ENCODE data around the gene MKNK2.

Gene MKNK2

DNA sequence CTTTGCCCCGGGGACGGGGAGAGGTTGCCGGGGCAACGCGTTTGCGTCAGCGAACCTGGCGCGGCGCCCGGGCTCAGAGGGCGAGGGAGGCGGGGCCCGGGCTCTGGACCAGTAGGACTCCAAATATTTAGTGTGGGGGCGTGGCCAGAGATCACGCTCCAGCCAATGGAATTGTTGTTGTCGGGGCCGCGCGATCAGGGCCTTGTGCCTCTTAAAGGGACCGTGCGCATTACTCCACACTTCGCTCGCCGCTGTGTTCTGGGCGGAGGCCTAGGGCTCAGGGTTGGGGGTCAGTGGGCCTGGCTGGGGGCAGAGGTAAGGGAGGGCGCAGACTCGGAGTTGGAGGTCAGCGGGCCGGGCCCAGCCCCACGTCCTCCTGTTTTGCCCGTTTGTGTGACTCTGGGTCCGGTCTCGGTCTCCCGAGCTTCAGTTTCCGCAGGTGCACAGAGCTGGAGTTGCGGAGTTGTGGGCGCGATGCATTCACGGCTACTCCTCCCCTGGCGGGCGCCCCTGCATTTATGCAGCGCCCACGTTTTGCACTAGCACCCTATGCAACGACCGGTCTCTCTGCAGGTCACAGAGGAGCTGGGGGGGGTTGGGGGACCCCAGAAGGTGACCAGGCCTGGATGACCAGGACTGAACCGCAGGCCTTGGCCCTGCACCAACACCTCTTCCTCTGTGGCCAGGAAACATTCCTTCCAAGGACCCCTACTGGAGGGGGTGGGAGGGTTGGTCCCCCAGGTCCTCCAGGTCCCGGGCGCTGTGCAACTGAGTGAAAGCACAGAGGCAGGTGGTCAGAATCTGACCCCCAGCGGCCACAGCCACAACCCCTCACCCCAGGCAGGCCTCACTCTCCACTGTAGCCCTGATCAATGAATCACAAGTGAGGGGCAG is 10.7 kb upstream of the MKNK2 start:
- TF ChIP-seq TAF1 (IDR thresholded peaks at IDR 0.05; ENCODE audit: low read depth) (peak; percentile 44; the same call in 1 of the 2 replicates), CEBPB (IDR thresholded peaks at IDR 0.05) (no peak), TEAD4 (IDR thresholded peaks at IDR 0.05) (no peak), CREB1 (IDR thresholded peaks at IDR 0.05; ENCODE audit: low read depth) (peak; percentile 62; the same call in 1 of the 2 replicates), EGR1 (IDR thresholded peaks at IDR 0.05) (0 out of 2 replicates have a peak, but pooled peaks have one; percentile 30), TCF12 (IDR thresholded peaks at IDR 0.05; ENCODE audit: low read depth) (peak; percentile 33; the same call in 1 of the 2 replicates), ZBTB7A (IDR thresholded peaks at IDR 0.05; ENCODE audit: low read depth) (peak; percentile 21), YY1 (IDR thresholded peaks at IDR 0.05; ENCODE audit: low read depth) (no peak), EP300 (IDR thresholded peaks at IDR 0.05; ENCODE audit: borderline replicate concordance) (0 out of 2 replicates have a peak, but pooled peaks have one; percentile 27), RAD21 (IDR thresholded peaks at IDR 0.05; ENCODE audit: low read depth) (no peak), NFIC (IDR thresholded peaks at IDR 0.05) (peak; percentile 85), FOXM1 (IDR thresholded peaks at IDR 0.05; ENCODE audit: borderline replicate concordance, low read depth) (peak; percentile 21; the same call in 1 of the 2 replicates)
- TF ChIP-seq, protein P1, sequence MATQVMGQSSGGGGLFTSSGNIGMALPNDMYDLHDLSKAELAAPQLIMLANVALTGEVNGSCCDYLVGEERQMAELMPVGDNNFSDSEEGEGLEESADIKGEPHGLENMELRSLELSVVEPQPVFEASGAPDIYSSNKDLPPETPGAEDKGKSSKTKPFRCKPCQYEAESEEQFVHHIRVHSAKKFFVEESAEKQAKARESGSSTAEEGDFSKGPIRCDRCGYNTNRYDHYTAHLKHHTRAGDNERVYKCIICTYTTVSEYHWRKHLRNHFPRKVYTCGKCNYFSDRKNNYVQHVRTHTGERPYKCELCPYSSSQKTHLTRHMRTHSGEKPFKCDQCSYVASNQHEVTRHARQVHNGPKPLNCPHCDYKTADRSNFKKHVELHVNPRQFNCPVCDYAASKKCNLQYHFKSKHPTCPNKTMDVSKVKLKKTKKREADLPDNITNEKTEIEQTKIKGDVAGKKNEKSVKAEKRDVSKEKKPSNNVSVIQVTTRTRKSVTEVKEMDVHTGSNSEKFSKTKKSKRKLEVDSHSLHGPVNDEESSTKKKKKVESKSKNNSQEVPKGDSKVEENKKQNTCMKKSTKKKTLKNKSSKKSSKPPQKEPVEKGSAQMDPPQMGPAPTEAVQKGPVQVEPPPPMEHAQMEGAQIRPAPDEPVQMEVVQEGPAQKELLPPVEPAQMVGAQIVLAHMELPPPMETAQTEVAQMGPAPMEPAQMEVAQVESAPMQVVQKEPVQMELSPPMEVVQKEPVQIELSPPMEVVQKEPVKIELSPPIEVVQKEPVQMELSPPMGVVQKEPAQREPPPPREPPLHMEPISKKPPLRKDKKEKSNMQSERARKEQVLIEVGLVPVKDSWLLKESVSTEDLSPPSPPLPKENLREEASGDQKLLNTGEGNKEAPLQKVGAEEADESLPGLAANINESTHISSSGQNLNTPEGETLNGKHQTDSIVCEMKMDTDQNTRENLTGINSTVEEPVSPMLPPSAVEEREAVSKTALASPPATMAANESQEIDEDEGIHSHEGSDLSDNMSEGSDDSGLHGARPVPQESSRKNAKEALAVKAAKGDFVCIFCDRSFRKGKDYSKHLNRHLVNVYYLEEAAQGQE (IDR thresholded peaks at IDR 0.05; ENCODE audit: low read depth): no peak
- TF ChIP-seq, protein P2, sequence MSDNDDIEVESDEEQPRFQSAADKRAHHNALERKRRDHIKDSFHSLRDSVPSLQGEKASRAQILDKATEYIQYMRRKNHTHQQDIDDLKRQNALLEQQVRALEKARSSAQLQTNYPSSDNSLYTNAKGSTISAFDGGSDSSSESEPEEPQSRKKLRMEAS (IDR thresholded peaks at IDR 0.05): peak; percentile 87
- TF ChIP-seq, protein P3, sequence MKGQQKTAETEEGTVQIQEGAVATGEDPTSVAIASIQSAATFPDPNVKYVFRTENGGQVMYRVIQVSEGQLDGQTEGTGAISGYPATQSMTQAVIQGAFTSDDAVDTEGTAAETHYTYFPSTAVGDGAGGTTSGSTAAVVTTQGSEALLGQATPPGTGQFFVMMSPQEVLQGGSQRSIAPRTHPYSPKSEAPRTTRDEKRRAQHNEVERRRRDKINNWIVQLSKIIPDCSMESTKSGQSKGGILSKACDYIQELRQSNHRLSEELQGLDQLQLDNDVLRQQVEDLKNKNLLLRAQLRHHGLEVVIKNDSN (IDR thresholded peaks at IDR 0.05): no peak; the same call in 1 of the 2 replicates

DNA sequence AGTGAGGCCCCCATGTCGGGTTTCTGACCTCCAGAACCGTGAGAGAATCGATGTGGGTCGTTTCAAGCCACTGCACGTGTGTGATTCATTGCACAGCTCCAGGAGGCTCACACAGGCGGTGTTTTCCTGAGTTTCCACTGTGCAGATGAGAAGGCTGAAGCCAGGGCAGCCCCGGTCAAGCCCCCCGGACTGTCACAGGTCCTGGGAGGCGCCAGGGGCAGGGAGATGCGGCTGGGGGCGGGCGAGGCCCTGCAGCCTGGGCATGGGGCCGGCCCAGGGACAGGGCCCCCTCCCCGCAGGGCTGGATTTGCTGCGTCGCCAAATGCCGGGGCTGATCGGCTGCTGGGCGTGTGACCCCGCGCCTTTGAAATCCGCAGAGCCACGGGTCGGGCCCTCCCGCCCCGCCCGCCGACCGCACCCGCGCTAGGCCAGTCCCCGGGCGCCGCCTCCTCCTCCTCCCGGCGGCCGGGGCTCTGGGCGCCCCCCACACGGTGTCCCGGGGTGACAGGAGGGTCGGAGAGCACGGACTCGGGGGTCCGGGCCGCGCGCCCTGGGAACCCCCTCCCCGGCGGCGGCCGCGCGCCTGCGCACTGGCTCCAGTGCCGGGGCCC is 9.9 kb upstream of the MKNK2 start:
- TF ChIP-seq EGR1 (IDR thresholded peaks at IDR 0.05): 0 out of 2 replicates have a peak, but pooled peaks have one; percentile 4
- TF ChIP-seq TCF12 (IDR thresholded peaks at IDR 0.05; ENCODE audit: low read depth): no peak
- peak; percentile 20 for TF ChIP-seq TAF1 (IDR thresholded peaks at IDR 0.05; ENCODE audit: low read depth)
- TF ChIP-seq FOXM1 (IDR thresholded peaks at IDR 0.05; ENCODE audit: borderline replicate concordance, low read depth): no peak
- TF ChIP-seq ZBTB7A (IDR thresholded peaks at IDR 0.05; ENCODE audit: low read depth): no peak; the same call in none of the 2 replicates
- TF ChIP-seq, protein P1 (IDR thresholded peaks at IDR 0.05; ENCODE audit: low read depth): no peak
- peak; percentile 53 for TF ChIP-seq EP300 (IDR thresholded peaks at IDR 0.05; ENCODE audit: borderline replicate concordance)
- TF ChIP-seq, protein P2 (IDR thresholded peaks at IDR 0.05): peak; percentile 35
- TF ChIP-seq CREB1 (IDR thresholded peaks at IDR 0.05; ENCODE audit: low read depth): no peak
- no peak for TF ChIP-seq NFIC (IDR thresholded peaks at IDR 0.05)
- no peak for TF ChIP-seq RAD21 (IDR thresholded peaks at IDR 0.05; ENCODE audit: low read depth)
- no peak for TF ChIP-seq CEBPB (IDR thresholded peaks at IDR 0.05)
- TF ChIP-seq, protein P3 (IDR thresholded peaks at IDR 0.05): no peak
- TF ChIP-seq YY1 (IDR thresholded peaks at IDR 0.05; ENCODE audit: low read depth): no peak
- TF ChIP-seq TEAD4 (IDR thresholded peaks at IDR 0.05): no peak

DNA sequence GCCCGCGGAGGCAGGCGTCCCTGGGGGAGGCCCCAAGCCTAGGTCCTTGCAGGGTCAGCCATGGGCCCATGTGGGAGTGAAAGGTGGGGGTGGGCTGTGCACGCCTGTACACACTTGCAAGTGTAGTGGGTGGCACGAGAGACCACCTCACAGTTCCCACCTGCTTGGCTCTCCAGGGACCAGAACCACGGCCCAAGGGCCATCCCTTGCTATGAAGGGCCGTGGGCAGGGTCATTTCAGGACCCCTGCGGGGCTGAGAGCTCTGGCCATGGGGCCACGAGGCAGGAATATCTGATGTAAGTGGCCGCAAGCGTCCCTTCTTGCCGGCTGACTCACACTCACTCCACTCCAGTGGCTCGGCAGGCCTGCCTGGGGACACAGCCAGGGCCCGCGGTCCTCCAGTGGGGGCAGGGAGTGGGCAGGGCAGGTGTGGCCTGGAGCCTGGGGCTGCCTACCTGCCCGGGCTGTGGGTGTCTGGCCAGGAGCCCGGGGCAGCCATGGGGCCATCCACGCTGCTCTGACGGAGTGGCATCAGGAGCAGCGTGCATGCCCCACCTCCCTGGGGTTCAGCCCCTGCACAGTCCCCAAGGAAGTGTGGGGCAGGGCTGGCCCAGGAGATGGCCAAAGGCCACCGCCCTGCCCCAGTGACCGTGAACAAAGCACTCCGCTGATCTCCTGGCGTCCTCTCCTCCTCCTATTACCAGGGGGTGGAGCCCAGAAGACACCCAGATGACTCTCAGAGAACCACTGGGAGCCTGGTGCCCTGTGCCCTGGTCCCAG is 8.6 kb upstream of the MKNK2 start:
- peak; percentile 86 for TF ChIP-seq ZBTB7A (IDR thresholded peaks at IDR 0.05; ENCODE audit: low read depth)
- no peak; the same call in 1 of the 2 replicates for TF ChIP-seq FOXM1 (IDR thresholded peaks at IDR 0.05; ENCODE audit: borderline replicate concordance, low read depth)
- TF ChIP-seq, protein P1 (IDR thresholded peaks at IDR 0.05; ENCODE audit: low read depth): no peak
- TF ChIP-seq EGR1 (IDR thresholded peaks at IDR 0.05): no peak
- TF ChIP-seq, protein P3 (IDR thresholded peaks at IDR 0.05): peak; percentile 0; the same call in 1 of the 2 replicates
- peak; percentile 74 for TF ChIP-seq NFIC (IDR thresholded peaks at IDR 0.05)
- TF ChIP-seq, protein P2 (IDR thresholded peaks at IDR 0.05): peak; percentile 88
- no peak for TF ChIP-seq TAF1 (IDR thresholded peaks at IDR 0.05; ENCODE audit: low read depth)
- TF ChIP-seq TEAD4 (IDR thresholded peaks at IDR 0.05): peak; percentile 20; the same call in 1 of the 2 replicates
- peak; percentile 75; the same call in 1 of the 2 replicates for TF ChIP-seq EP300 (IDR thresholded peaks at IDR 0.05; ENCODE audit: borderline replicate concordance)
- peak; percentile 88 for TF ChIP-seq TCF12 (IDR thresholded peaks at IDR 0.05; ENCODE audit: low read depth)
- TF ChIP-seq RAD21 (IDR thresholded peaks at IDR 0.05; ENCODE audit: low read depth): no peak
- TF ChIP-seq CEBPB (IDR thresholded peaks at IDR 0.05): peak; percentile 71; the same call in 1 of the 2 replicates
- no peak for TF ChIP-seq YY1 (IDR thresholded peaks at IDR 0.05; ENCODE audit: low read depth)
- TF ChIP-seq CREB1 (IDR thresholded peaks at IDR 0.05; ENCODE audit: low read depth): peak; percentile 38; the same call in 1 of the 2 replicates

Data from Ishikawa (cell line).